ENCODE results near the gene GSK3B.

Gene GSK3B

GRCh38 chr3:119825820-119826219 is 268.4 kb downstream of the GSK3B start:
- DNase-seq (ENCODE audit: insufficient read length, low spot score) (no peak), FAIRE-seq (no peak)
- TF ChIP-seq POLR2A (IDR thresholded peaks at IDR 0.05; ENCODE audit: low read depth, low read length) = no peak

GRCh38 chr3:119819806-119820205 is 274.4 kb downstream of the GSK3B start:
- DNase-seq (ENCODE audit: insufficient read length, low spot score) (no peak), FAIRE-seq (no peak)
- TF ChIP-seq POLR2A (IDR thresholded peaks at IDR 0.05; ENCODE audit: low read depth, low read length) = no peak

- DNase-seq (ENCODE audit: insufficient read length, low spot score) = no peak
- no peak for FAIRE-seq
- no peak for TF ChIP-seq POLR2A (IDR thresholded peaks at IDR 0.05; ENCODE audit: low read depth, low read length)
Measured at GRCh38 chr3:119818937-119819336, 275.3 kb downstream of the GSK3B start.

- FAIRE-seq = no peak
- no peak for TF ChIP-seq POLR2A (IDR thresholded peaks at IDR 0.05; ENCODE audit: low read depth, low read length)
- no peak for DNase-seq (ENCODE audit: insufficient read length, low spot score)
Measured at GRCh38 chr3:119817583-119818363, 276.5 kb downstream of the GSK3B start.

- TF ChIP-seq POLR2A (IDR thresholded peaks at IDR 0.05; ENCODE audit: low read depth, low read length) = no peak
- DNase-seq (ENCODE audit: insufficient read length, low spot score) (no peak), FAIRE-seq (no peak)
Measured at GRCh38 chr3:119817071-119817470, 277.2 kb downstream of the GSK3B start.

GRCh38 chr3:119815716-119816115 is 278.5 kb downstream of the GSK3B start:
- DNase-seq (ENCODE audit: insufficient read length, low spot score) (no peak), FAIRE-seq (no peak)

GRCh38 chr3:119812491-119813058 is 281.7 kb downstream of the GSK3B start:
- no peak for TF ChIP-seq POLR2A (IDR thresholded peaks at IDR 0.05; ENCODE audit: low read depth, low read length)
- DNase-seq (ENCODE audit: insufficient read length, low spot score) (no peak), FAIRE-seq (no peak)

More at GRCh38 chr3:119815716-119816115, 278.5 kb downstream of the GSK3B start:
- no peak for TF ChIP-seq POLR2A (IDR thresholded peaks at IDR 0.05; ENCODE audit: low read depth, low read length)

GRCh38 chr3:119810018-119810435 is 284.2 kb downstream of the GSK3B start:
- FAIRE-seq (no peak), DNase-seq (ENCODE audit: insufficient read length, low spot score) (no peak)
- TF ChIP-seq POLR2A (IDR thresholded peaks at IDR 0.05; ENCODE audit: low read depth, low read length) = no peak

GRCh38 chr3:119809249-119810017 is 284.8 kb downstream of the GSK3B start:
- FAIRE-seq (no peak), DNase-seq (ENCODE audit: insufficient read length, low spot score) (no peak)
- no peak for TF ChIP-seq POLR2A (IDR thresholded peaks at IDR 0.05; ENCODE audit: low read depth, low read length)

- no peak for TF ChIP-seq POLR2A (IDR thresholded peaks at IDR 0.05; ENCODE audit: low read depth, low read length)
- DNase-seq (ENCODE audit: insufficient read length, low spot score) (no peak), FAIRE-seq (no peak)
Measured at GRCh38 chr3:119808843-119809242, 285.4 kb downstream of the GSK3B start.

GRCh38 chr3:119808244-119808643 is 286.0 kb downstream of the GSK3B start:
- DNase-seq (ENCODE audit: insufficient read length, low spot score) (no peak), FAIRE-seq (no peak)
- no peak for TF ChIP-seq POLR2A (IDR thresholded peaks at IDR 0.05; ENCODE audit: low read depth, low read length)

GRCh38 chr3:119800844-119801243 is 293.4 kb downstream of the GSK3B start:
- FAIRE-seq (no peak), DNase-seq (ENCODE audit: insufficient read length, low spot score) (no peak)
- no peak for TF ChIP-seq POLR2A (IDR thresholded peaks at IDR 0.05; ENCODE audit: low read depth, low read length)

GRCh38 chr3:119796785-119797184 is 297.5 kb downstream of the GSK3B start:
- FAIRE-seq (no peak), DNase-seq (ENCODE audit: insufficient read length, low spot score) (no peak)
- no peak for TF ChIP-seq POLR2A (IDR thresholded peaks at IDR 0.05; ENCODE audit: low read depth, low read length)

- TF ChIP-seq POLR2A (IDR thresholded peaks at IDR 0.05; ENCODE audit: low read depth, low read length) = no peak
- FAIRE-seq (no peak), DNase-seq (ENCODE audit: insufficient read length, low spot score) (no peak)
Measured at GRCh38 chr3:119796368-119796767, 297.9 kb downstream of the GSK3B start.

Data from H54 (cell line).